ENCODE data around the gene TMEM9. TPM values are rescaled to one million over a fixed set of nuclear protein-coding genes. Genes with fewer than 3 reads are reported as not detected.
A peak's percentile ranks its signal among the peaks of the same experiment; 100 is the strongest.

TMEM9 gene
- total RNA-seq, 3 donors from 2014 or later, result 19.1 to 38.9 (median 24.1) TPM

DNA sequence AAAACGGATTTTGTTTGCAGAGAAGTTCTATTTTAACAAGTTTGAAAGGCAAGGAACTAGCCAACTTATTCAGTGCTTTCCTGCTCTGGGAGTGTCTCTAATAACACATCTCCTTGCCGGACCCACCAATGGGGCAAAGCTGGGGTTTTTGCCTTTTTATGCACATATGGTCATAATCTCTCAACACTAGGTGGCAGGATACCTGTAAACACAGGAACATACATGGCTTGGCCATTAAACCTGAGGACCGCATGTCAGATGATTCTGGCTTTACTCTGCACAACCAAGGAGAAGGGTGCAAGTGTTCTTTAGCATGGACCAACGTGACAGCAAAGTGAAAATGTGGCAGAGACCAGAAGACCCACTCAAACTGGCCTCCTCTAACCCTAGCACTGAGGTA is 4.9 kb downstream of the TMEM9 start:
- DNase-seq, result peak in 1 of 3 donors; percentile 40
- H3K4me3 ChIP-seq, result no peak overlapping the region
- H3K4me1 ChIP-seq (ENCODE audit: low read depth), result peaks cover 5% of the 10 kb centered on the region
- intact Hi-C loops (cut with DNase I, micrococcal nuclease), result no loop called here
- no peaks in the 10 kb centered on the region for H3K9me3 ChIP-seq
- peak; percentile 16 for ATAC-seq
- no peaks in the 10 kb centered on the region for H3K36me3 ChIP-seq (ENCODE audit: low read depth)
- TF ChIP-seq CTCF (IDR thresholded peaks at IDR 0.05), result peak; percentile 17

GRCh38 chr1:201147396-201148015 is 6.8 kb downstream of the TMEM9 start:
- ATAC-seq (no peak), DNase-seq (no peak)
- no peak for TF ChIP-seq CTCF (IDR thresholded peaks at IDR 0.05)
- H3K4me1 ChIP-seq (ENCODE audit: low read depth), result no peaks in the 10 kb centered on the region
- intact Hi-C loops (cut with DNase I, micrococcal nuclease), result no loop called here
- H3K9me3 ChIP-seq, result no peaks in the 10 kb centered on the region
- no peak overlapping the region for H3K4me3 ChIP-seq
- H3K36me3 ChIP-seq (ENCODE audit: low read depth), result no peaks in the 10 kb centered on the region

- no peak overlapping the region for H3K4me3 ChIP-seq
- no peak for TF ChIP-seq CTCF (IDR thresholded peaks at IDR 0.05)
- no peaks in the 10 kb centered on the region for H3K9me3 ChIP-seq
- ATAC-seq, result no peak
- no peak for DNase-seq
- H3K36me3 ChIP-seq (ENCODE audit: low read depth), result no peaks in the 10 kb centered on the region
- intact Hi-C loops (cut with DNase I, micrococcal nuclease), result no loop called here
- no peaks in the 10 kb centered on the region for H3K4me1 ChIP-seq (ENCODE audit: low read depth)
Observed at GRCh38 chr1:201146626-201147390, 7.5 kb downstream of the TMEM9 start.

DNA sequence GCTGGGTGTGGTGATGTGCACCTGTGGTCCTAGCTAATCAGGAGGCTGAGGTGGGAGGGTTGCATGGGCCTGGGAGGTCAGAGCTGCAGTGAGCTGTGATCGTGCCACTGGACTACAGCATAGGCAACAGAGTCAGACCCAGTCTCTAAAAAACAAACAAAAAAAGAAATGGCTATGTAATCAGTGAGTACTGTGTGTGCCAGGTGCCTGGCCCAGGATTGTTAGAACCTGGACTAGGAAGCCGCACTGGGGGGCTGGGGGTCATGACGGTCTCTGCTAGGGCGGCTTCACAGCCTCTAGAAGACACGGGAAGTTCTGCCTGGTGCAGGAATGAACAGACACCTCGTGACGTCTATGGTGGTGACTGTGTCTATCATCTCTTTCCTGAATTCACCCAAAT is 8.5 kb downstream of the TMEM9 start:
- TF ChIP-seq CTCF (IDR thresholded peaks at IDR 0.05), result no peak
- intact Hi-C loops (cut with DNase I, micrococcal nuclease), result no loop called here
- H3K9me3 ChIP-seq, result no peaks in the 10 kb centered on the region
- ATAC-seq, result no peak
- H3K4me1 ChIP-seq (ENCODE audit: low read depth), result no peaks in the 10 kb centered on the region
- DNase-seq, result no peak
- no peak overlapping the region for H3K4me3 ChIP-seq
- no peaks in the 10 kb centered on the region for H3K36me3 ChIP-seq (ENCODE audit: low read depth)

DNA sequence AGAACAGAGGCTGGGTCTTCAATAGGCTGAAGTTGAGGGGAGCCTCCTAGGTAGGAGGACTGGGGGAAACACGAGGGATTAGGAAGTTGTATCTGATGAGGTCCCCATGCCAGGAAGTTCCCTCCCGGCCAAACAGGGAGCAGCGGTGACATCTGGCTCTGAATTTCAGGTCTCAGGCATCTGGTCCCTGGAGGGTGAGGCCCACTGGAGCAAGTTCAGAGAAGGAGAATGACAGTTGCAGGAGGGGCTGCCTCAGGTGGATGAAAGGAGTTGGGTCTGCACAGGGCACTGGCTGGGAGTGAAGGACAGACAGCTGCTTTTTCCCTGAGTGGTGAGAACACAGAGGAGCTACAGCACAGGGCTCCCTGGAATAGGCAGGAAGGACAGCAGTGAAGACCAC is 9.1 kb downstream of the TMEM9 start:
- Histone ChIP-seq H3K4me3 (no peak overlapping the region), H3K9me3 (no peaks in the 10 kb centered on the region), H3K4me1 (ENCODE audit: low read depth) (no peaks in the 10 kb centered on the region), H3K36me3 (ENCODE audit: low read depth) (no peaks in the 10 kb centered on the region)
- intact Hi-C loops (cut with DNase I, micrococcal nuclease), result no loop called here
- no peak for ATAC-seq
- no peak for TF ChIP-seq CTCF (IDR thresholded peaks at IDR 0.05)
- no peak for DNase-seq
